WERI-Rb-1 (cell line): ENCODE results near the gene HSPA12B.

Experiments used
- DNase-seq: peaks from one replicate; pipeline ENCODE4 v3.0.0-alpha.2; 2020
- H3K27ac ChIP-seq: fragments of 250-450 bp; sonication (Bioruptor Pico); 2 replicates; pipeline ENCODE4 v1.5.1; 2020; ENCODE audit warnings: mild to moderate bottlenecking, moderate library complexity
- H3K27me3 ChIP-seq: fragments of 250-450 bp; sonication (Bioruptor Pico); 2 replicates; pipeline ENCODE4 v1.5.1; 2021; ENCODE audit warnings: mild to moderate bottlenecking, low read depth, moderate library complexity; ENCODE audit not compliant: insufficient read depth, severe bottlenecking
- H3K36me3 ChIP-seq: fragments of 250-450 bp; sonication (Bioruptor Pico); 2 replicates; pipeline ENCODE4 v1.5.1; 2020; ENCODE audit warnings: mild to moderate bottlenecking, moderate library complexity
- H3K4me3 ChIP-seq: 2 replicates; pipeline ENCODE4 v1.5.1; 2011; ENCODE audit warnings: low read depth, mild to moderate bottlenecking, control low read depth, low read length
- H3K9me3 ChIP-seq: fragments of 250-450 bp; sonication (Bioruptor Pico); 2 replicates; pipeline ENCODE4 v1.5.1; 2021; ENCODE audit warnings: mild to moderate bottlenecking, moderate library complexity; ENCODE audit not compliant: severe bottlenecking
- CTCF ChIP-seq: IDR thresholded peaks from 2 replicates; pipeline ENCODE4 v1.5.1; 2011; ENCODE audit warnings: low read depth, mild to moderate bottlenecking, control low read depth, inconsistent platforms, low read length

HSPA12B gene

GRCh38 chr20:3777716-3778629 is 45.5 kb downstream of the HSPA12B start:
- H3K4me3 ChIP-seq, result peak overlapping the region; percentile 39
- peaks cover 2% of the 10 kb centered on the region for H3K27me3 ChIP-seq
- H3K36me3 ChIP-seq, result no peaks in the 10 kb centered on the region
- peaks cover 3% of the 10 kb centered on the region for H3K9me3 ChIP-seq
- peak; percentile 6; the same call in 1 of the 2 replicates for TF ChIP-seq CTCF
- H3K27ac ChIP-seq, result no peak overlapping the region; the same call in 1 of the 2 replicates
- DNase-seq, result peak; percentile 66

GRCh38 chr20:3778976-3779375 is 46.5 kb downstream of the HSPA12B start:
- no peak overlapping the region for H3K4me3 ChIP-seq
- peaks cover 3% of the 10 kb centered on the region for H3K9me3 ChIP-seq
- no peak for DNase-seq
- TF ChIP-seq CTCF, result no peak
- peaks cover 2% of the 10 kb centered on the region for H3K27me3 ChIP-seq
- H3K27ac ChIP-seq, result no peak overlapping the region
- no peaks in the 10 kb centered on the region for H3K36me3 ChIP-seq

- Histone ChIP-seq H3K4me3 (peak within 1 kb of the TSS; percentile 27), H3K9me3 (no peaks in the 10 kb centered on the region), H3K27me3 (peaks cover 2% of the 10 kb centered on the region), H3K27ac (no peak within 1 kb of the TSS), H3K36me3 (peaks cover 14% of the 10 kb centered on the region)
- DNase-seq, result peak; percentile 90
- peak; percentile 50; the same call in 1 of the 2 replicates for TF ChIP-seq CTCF
These were observed 48.8 kb downstream of the HSPA12B start, which contains the start of gene SPEF1 for GRCh38 chr20:3781153-3781910. Gene SPEF1 (minus strand): TSS chr20:3781448. CDS start chr20:3781287, 161 bp downstream.

- Histone ChIP-seq H3K4me3 (no peak overlapping the region), H3K36me3 (peaks cover 14% of the 10 kb centered on the region), H3K9me3 (no peaks in the 10 kb centered on the region), H3K27ac (no peak overlapping the region), H3K27me3 (peaks cover 2% of the 10 kb centered on the region)
- TF ChIP-seq CTCF, result no peak
- no peak for DNase-seq
These were observed 50.1 kb downstream of the HSPA12B start for GRCh38 chr20:3782597-3782996.

GRCh38 chr20:3783068-3783489 is 50.6 kb downstream of the HSPA12B start:
- H3K4me3 ChIP-seq, result no peak overlapping the region
- H3K27ac ChIP-seq, result no peak overlapping the region
- DNase-seq, result no peak
- no peak for TF ChIP-seq CTCF
- no peaks in the 10 kb centered on the region for H3K9me3 ChIP-seq
- H3K36me3 ChIP-seq, result peaks cover 14% of the 10 kb centered on the region
- H3K27me3 ChIP-seq, result peaks cover 2% of the 10 kb centered on the region
